ENCODE measurements around the gene SV2C.
A peak's percentile ranks its signal among the peaks of the same experiment; 100 is the strongest.

GRCh38 chr5:76256116-76256889, 173.1 kb downstream of the SV2C start:
- TF ChIP-seq CTCF (IDR thresholded peaks at IDR 0.05 in 2 of 3, conservative IDR thresholded peaks at IDR 0.05 in 1 of 3; ENCODE audit: borderline replicate concordance in 1 of 3, insufficient read depth in 1 of 3, low read depth in 2 of 3, low read length in 2 of 3) (peak; percentile 56 to 74 (median 59); a peak in 5 of 6 replicates), TCF7L2 (IDR thresholded peaks at IDR 0.05; ENCODE audit: borderline replicate concordance, extremely low read depth, insufficient read depth, insufficient read length) (no peak), SIN3A (IDR thresholded peaks at IDR 0.05; ENCODE audit: low read depth) (no peak), SRF (IDR thresholded peaks at IDR 0.05; ENCODE audit: low read depth) (no peak), POLR2AphosphoS5 (IDR thresholded peaks at IDR 0.05; ENCODE audit: low read depth, low read length) (no peak), YY1 (IDR thresholded peaks at IDR 0.05; ENCODE audit: extremely low read depth, insufficient replicate concordance, low read depth, low read length) (no peak), POLR2A (IDR thresholded peaks at IDR 0.05; ENCODE audit: borderline replicate concordance, extremely low read depth, insufficient read depth, insufficient read length) (no peak), JUND (IDR thresholded peaks at IDR 0.05) (no peak), EZH2 (IDR thresholded peaks at IDR 0.05) (no peak), EGR1 (IDR thresholded peaks at IDR 0.05; ENCODE audit: low read depth) (no peak), ZBTB33 (IDR thresholded peaks at IDR 0.05; ENCODE audit: extremely low read depth, insufficient replicate concordance, low read length) (no peak), MAX (IDR thresholded peaks at IDR 0.05) (no peak), CEBPB (IDR thresholded peaks at IDR 0.05; ENCODE audit: low read depth) (no peak), REST (IDR thresholded peaks at IDR 0.05; ENCODE audit: low read depth) (no peak)

Measured in HCT116 (cell line).